Measurements from ENCODE around the gene ABT1.

- TF ChIP-seq CTCF (IDR thresholded peaks at IDR 0.05; ENCODE audit: low read depth, low read length, poor library complexity, severe bottlenecking) (no peak), EZH2phosphoT487 (IDR thresholded peaks at IDR 0.05; ENCODE audit: borderline replicate concordance, low read length) (no peak)
These were observed 41.1 kb upstream of the ABT1 start for GRCh38 chr6:26555505-26556262.

All from DOHH2 (cell line).